ENCODE data around the gene CDH9. TPM values are rescaled to one million over a fixed set of nuclear protein-coding genes. Genes with fewer than 3 reads are reported as not detected.

Gene CDH9
- total RNA-seq, 2 donors from 2014 or later, result not detected

DNA sequence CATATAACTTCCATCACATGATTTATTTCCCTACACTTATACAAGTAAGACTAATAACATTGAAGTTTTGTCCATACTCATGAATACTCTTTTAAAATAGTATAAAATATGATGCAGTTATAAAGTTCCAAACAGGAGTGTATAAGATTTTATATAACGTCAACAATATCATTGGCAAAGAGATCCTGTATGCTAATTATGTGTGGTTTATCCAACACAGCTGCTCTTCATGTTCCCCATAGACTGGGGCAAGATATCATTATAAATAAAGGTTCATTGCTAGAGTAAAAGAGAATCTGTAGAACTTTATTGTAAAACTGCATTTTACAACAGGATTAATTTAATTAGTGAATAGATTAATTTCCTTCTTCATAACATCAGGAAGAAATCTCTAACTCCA lies 16.9 kb downstream of the CDH9 start:
- no peak for DNase-seq (ENCODE audit: low spot score)
- TF ChIP-seq, protein P1, sequence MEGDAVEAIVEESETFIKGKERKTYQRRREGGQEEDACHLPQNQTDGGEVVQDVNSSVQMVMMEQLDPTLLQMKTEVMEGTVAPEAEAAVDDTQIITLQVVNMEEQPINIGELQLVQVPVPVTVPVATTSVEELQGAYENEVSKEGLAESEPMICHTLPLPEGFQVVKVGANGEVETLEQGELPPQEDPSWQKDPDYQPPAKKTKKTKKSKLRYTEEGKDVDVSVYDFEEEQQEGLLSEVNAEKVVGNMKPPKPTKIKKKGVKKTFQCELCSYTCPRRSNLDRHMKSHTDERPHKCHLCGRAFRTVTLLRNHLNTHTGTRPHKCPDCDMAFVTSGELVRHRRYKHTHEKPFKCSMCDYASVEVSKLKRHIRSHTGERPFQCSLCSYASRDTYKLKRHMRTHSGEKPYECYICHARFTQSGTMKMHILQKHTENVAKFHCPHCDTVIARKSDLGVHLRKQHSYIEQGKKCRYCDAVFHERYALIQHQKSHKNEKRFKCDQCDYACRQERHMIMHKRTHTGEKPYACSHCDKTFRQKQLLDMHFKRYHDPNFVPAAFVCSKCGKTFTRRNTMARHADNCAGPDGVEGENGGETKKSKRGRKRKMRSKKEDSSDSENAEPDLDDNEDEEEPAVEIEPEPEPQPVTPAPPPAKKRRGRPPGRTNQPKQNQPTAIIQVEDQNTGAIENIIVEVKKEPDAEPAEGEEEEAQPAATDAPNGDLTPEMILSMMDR (IDR thresholded peaks at IDR 0.05), result no peak
- ATAC-seq (ENCODE audit: insufficient number of reproducible peaks, low FRiP score, low read depth), result no peak
- Histone ChIP-seq H3K4me3 (no peak overlapping the region), H3K27me3 (replicated peaks; ENCODE audit: insufficient read depth) (no peaks in the 10 kb centered on the region), H3K4me1 (ENCODE audit: control insufficient read depth in 1 of 2, low read depth in 2 of 2) (no peaks in the 10 kb centered on the region), H3K27ac (no peak overlapping the region), H3K9me3 (no peaks in the 10 kb centered on the region), H3K36me3 (no peaks in the 10 kb centered on the region)

DNA sequence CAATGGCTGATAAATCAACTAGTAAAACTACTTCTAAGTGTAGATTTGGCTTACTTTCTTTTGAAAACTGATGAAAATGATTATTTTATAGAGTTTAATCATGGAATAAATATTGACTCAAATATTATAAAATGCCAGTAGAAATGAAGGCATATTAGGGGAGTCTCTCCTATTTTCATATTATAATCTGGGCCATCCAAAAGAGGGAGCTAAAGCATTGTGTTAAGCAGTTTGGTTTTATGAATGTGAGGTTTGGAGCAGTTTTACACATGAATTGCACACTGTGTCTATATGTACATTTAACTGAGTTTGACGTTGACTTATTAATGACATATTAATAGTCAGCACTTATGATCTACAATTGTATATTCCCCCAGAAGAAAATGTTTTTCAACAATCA lies 17.4 kb downstream of the CDH9 start:
- no peaks in the 10 kb centered on the region for H3K27me3 ChIP-seq (replicated peaks; ENCODE audit: insufficient read depth)

DNA sequence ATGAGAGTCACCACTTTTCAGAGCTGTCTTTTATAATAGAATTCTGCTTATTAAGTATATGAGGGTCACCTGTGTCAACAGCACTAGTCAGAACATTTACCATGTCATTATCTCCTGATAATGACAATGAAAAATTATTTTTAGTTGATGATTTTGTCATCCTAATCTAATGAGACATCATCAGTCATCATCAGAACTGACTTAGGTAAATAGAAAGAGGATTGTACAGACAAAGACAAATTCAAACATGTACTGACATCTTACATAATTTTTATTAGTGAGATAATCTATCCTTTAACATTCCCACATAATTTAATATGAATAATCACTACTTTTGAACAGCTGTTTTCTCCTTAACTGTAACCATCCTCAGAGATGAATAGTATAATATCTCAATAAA lies 22.6 kb downstream of the CDH9 start:
- no peak overlapping the region for H3K4me3 ChIP-seq
- H3K27me3 ChIP-seq (replicated peaks; ENCODE audit: insufficient read depth), result no peaks in the 10 kb centered on the region
- no peak for ATAC-seq (ENCODE audit: insufficient number of reproducible peaks, low FRiP score, low read depth)
- no peak overlapping the region for H3K27ac ChIP-seq
- H3K9me3 ChIP-seq, result no peaks in the 10 kb centered on the region
- DNase-seq (ENCODE audit: low spot score), result no peak
- no peaks in the 10 kb centered on the region for H3K36me3 ChIP-seq
- H3K4me1 ChIP-seq (ENCODE audit: control insufficient read depth in 1 of 2, low read depth in 2 of 2), result no peaks in the 10 kb centered on the region
- TF ChIP-seq, protein P1 (IDR thresholded peaks at IDR 0.05), result no peak

More for the DNA sequence above, 17.4 kb downstream of the CDH9 start:
- TF ChIP-seq, protein P1 (IDR thresholded peaks at IDR 0.05), result no peak
- no peaks in the 10 kb centered on the region for H3K9me3 ChIP-seq
- DNase-seq (ENCODE audit: low spot score) (no peak), ATAC-seq (ENCODE audit: insufficient number of reproducible peaks, low FRiP score, low read depth) (no peak)
- no peaks in the 10 kb centered on the region for H3K36me3 ChIP-seq
- no peak overlapping the region for H3K27ac ChIP-seq
- H3K4me1 ChIP-seq (ENCODE audit: control insufficient read depth in 1 of 2, low read depth in 2 of 2), result no peaks in the 10 kb centered on the region
- no peak overlapping the region for H3K4me3 ChIP-seq

DNA sequence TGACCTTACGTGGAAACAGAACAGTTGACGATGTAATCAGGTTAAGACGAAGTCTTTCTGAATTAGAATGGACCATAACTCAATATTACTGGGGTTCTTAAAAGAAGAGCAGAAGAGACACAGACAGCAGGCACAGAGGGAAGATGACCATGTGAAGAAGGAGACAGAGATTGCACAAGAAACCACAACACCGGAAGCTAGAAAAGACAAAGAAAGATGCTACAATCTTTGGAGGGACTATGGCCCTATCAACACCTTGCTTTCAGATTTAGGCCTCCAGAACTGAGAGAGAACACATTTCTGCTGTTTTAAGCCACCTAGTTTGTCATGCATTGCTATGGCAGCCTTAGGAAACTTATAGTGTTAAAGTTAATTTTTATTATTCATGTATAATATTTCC lies 27.1 kb downstream of the CDH9 start:
- H3K36me3 ChIP-seq, result no peaks in the 10 kb centered on the region
- no peak overlapping the region for H3K4me3 ChIP-seq
- no peaks in the 10 kb centered on the region for H3K4me1 ChIP-seq (ENCODE audit: control insufficient read depth in 1 of 2, low read depth in 2 of 2)
- no peak overlapping the region for H3K27ac ChIP-seq
- TF ChIP-seq, protein P1 (IDR thresholded peaks at IDR 0.05), result no peak
- ATAC-seq (ENCODE audit: insufficient number of reproducible peaks, low FRiP score, low read depth) (no peak), DNase-seq (ENCODE audit: low spot score) (no peak)
- H3K27me3 ChIP-seq (replicated peaks; ENCODE audit: insufficient read depth), result no peaks in the 10 kb centered on the region
- no peaks in the 10 kb centered on the region for H3K9me3 ChIP-seq

DNA sequence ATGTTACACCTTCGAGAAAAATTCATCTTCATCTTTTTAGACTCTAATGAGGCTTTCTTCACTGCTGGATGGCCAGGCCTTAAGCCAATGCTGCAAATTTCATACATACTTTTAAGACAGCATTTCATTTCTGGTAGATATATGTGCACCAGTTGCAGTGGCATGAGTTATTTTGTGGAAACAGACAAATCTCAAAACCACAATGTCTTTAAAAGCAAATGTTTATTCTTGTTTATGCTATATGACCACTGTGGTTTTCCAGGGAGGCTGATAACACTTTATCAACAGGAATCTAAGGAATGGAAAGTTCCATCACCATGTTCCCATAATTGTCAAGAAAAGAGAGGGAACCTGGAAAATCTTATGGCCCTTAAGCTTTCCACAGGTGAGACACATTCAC lies 27.7 kb downstream of the CDH9 start:
- H3K4me1 ChIP-seq (ENCODE audit: control insufficient read depth in 1 of 2, low read depth in 2 of 2), result no peaks in the 10 kb centered on the region
- no peaks in the 10 kb centered on the region for H3K9me3 ChIP-seq
- no peak for DNase-seq (ENCODE audit: low spot score)
- no peak overlapping the region for H3K27ac ChIP-seq
- H3K36me3 ChIP-seq, result no peaks in the 10 kb centered on the region
- no peak overlapping the region for H3K4me3 ChIP-seq
- no peak for ATAC-seq (ENCODE audit: insufficient number of reproducible peaks, low FRiP score, low read depth)
- TF ChIP-seq, protein P1 (IDR thresholded peaks at IDR 0.05), result no peak
- H3K27me3 ChIP-seq (replicated peaks; ENCODE audit: insufficient read depth), result no peaks in the 10 kb centered on the region

Measured in thoracic aorta (tissue), 2 donors.